MM.1S (cell line): ENCODE results near the gene C2orf66.

ENCODE experiments used
- CTCF ChIP-seq: fragments of 300-600 bp; sonication (generic); IDR thresholded peaks from 2 replicates; pipeline ENCODE4 v1.5.1; 2016; ENCODE audit warnings: antibody characterized with exemption, low read length, mixed read lengths
- EZH2 ChIP-seq: fragments of 300-600 bp; sonication (generic); optimal IDR thresholded peaks from 2 replicates; pipeline ENCODE3; 2017; ENCODE audit warnings: low read depth, mild to moderate bottlenecking, antibody characterized with exemption, low read length, mixed read lengths
- EZH2phosphoT487 ChIP-seq: fragments of 300-600 bp; sonication (generic); IDR thresholded peaks from 2 replicates; pipeline ENCODE4 v1.6.1; 2018; ENCODE audit warnings: antibody characterized with exemption, low read length

DNA sequence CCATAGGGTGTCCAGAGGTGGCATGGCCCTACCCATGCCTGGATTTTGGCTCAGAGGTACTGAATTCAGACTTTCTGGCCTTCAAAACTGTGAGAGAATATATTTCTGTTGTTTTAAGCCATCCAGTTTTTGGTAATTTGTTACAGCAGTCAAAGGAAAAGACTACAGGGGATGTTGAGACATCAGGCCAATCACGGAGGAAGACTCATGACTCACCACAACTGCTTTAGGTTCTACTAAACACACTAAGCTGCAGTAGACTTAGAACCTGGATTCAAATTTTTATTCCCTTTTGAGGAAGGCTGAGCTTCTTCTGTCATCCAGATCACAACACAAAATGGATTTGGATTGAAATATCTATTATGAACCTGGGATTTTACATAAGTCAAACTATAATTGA, 12.0 kb upstream of the C2orf66 start:
- TF ChIP-seq EZH2 (no peak), CTCF (no peak), EZH2phosphoT487 (no peak)
